Activated T-helper 1 cell treated with anti-CD3 and anti-CD28 coated beads, Interleukin-2, amount 50 U/mL, for 16 hours (primary cell): ENCODE measurements around the gene SLC25A42.
"Not testable (repeated sequence)": the region's sequence is repeated elsewhere in the genome, so short reads cannot be mapped to it uniquely, and the experiment has no call there.

Experiments
- DNase-seq, 2 donors: peaks; one replicate each; pipeline ENCODE4 v3.0.0-alpha.2; 2020; ENCODE audit warnings: low read depth in 1 of 2, low spot score in 1 of 2

The SLC25A42 gene

GRCh38 chr19:19133985-19134384, 70.2 kb downstream of the SLC25A42 start:
- no peak for DNase-seq

- no peak for DNase-seq
Observed at GRCh38 chr19:19134687-19135158, 70.9 kb downstream of the SLC25A42 start.

GRCh38 chr19:19135713-19136112, 71.9 kb downstream of the SLC25A42 start:
- DNase-seq, result not testable (repeated sequence)

GRCh38 chr19:19137556-19138108, 73.8 kb downstream of the SLC25A42 start:
- DNase-seq, result no peak

- DNase-seq, result peak; percentile 86 to 91
Observed at GRCh38 chr19:19138109-19138981, 74.6 kb downstream of the SLC25A42 start, which contains the start of gene TMEM161A. TMEM161A (minus strand) TSS chr19:19138478; CDS start chr19:19138428, 50 bp downstream.

GRCh38 chr19:19139876-19140229, 76.1 kb downstream of the SLC25A42 start:
- no peak for DNase-seq

- no peak for DNase-seq
Observed at GRCh38 chr19:19140476-19140875, 76.7 kb downstream of the SLC25A42 start.

GRCh38 chr19:19142347-19142746, 78.6 kb downstream of the SLC25A42 start:
- no peak for DNase-seq

GRCh38 chr19:19145281-19145680, 81.5 kb downstream of the SLC25A42 start:
- no peak for DNase-seq

- DNase-seq, result peak; percentile 78 to 86
Observed at GRCh38 chr19:19145684-19146608, 82.2 kb downstream of the SLC25A42 start.

- DNase-seq, result no peak
Observed at GRCh38 chr19:19146865-19147264, 83.1 kb downstream of the SLC25A42 start.

GRCh38 chr19:19147344-19147743, 83.5 kb downstream of the SLC25A42 start:
- DNase-seq, result no peak

- DNase-seq, result not testable (repeated sequence)
Observed at GRCh38 chr19:19148504-19148903, 84.7 kb downstream of the SLC25A42 start.

- DNase-seq, result no peak
Observed at GRCh38 chr19:19149435-19149834, 85.6 kb downstream of the SLC25A42 start.

GRCh38 chr19:19151418-19151817, 87.6 kb downstream of the SLC25A42 start:
- no peak for DNase-seq

- no peak for DNase-seq
Observed at GRCh38 chr19:19152668-19153384, 89.0 kb downstream of the SLC25A42 start.

- DNase-seq, result no peak
Observed at GRCh38 chr19:19154768-19155494, 91.1 kb downstream of the SLC25A42 start.

GRCh38 chr19:19155495-19156219, 91.9 kb downstream of the SLC25A42 start:
- DNase-seq, result no peak

GRCh38 chr19:19157808-19158207, 94.0 kb downstream of the SLC25A42 start:
- no peak for DNase-seq
